Neural cell (in vitro differentiated cells): ENCODE data around the gene BMP4. TPM values are rescaled to one million over a fixed set of nuclear protein-coding genes. Genes with fewer than 3 reads are reported as not detected.

Experiments used
- H2AFZ ChIP-seq: fragments of 200-600, 300-800 bp; sonication (generic), shearing (Covaris generic); 2 replicates; pipeline ENCODE4 v1.6.0; 2014; ENCODE audit warnings: low read depth, mild to moderate bottlenecking, antibody characterized with exemption, low read length, moderate library complexity
- H3F3A ChIP-seq: fragments of 200-600 bp; shearing (Covaris generic); 2 replicates; pipeline ENCODE4 v1.6.1; 2016; ENCODE audit warnings: mild to moderate bottlenecking, moderate library complexity, mixed read lengths, antibody characterized with exemption, low read length; ENCODE audit not compliant: insufficient read depth, poor library complexity, severe bottlenecking
- H3K27ac ChIP-seq: fragments of 200-600, 300-800 bp; sonication (generic), shearing (Covaris generic); 2 replicates; pipeline ENCODE4 v1.5.1; 2014; ENCODE audit warnings: mild to moderate bottlenecking, low read length, moderate library complexity
- H3K27me3 ChIP-seq: fragments of 300-800, 200-600 bp; sonication (generic), shearing (Covaris generic); 2 replicates; pipeline ENCODE4 v1.6.0; 2014; ENCODE audit warnings: mild to moderate bottlenecking, low read depth, low read length, moderate library complexity; ENCODE audit not compliant: insufficient read depth
- H3K36me3 ChIP-seq: fragments of 300-800, 200-600 bp; sonication (generic), shearing (Covaris generic); 2 replicates; pipeline ENCODE4 v1.5.1; 2014; ENCODE audit warnings: mild to moderate bottlenecking, antibody characterized with exemption, low read length, moderate library complexity; ENCODE audit not compliant: insufficient read depth
- H3K4me2 ChIP-seq: fragments of 300-800, 200-600 bp; sonication (generic), shearing (Covaris generic); 2 replicates; pipeline ENCODE4 v1.6.0; 2014; ENCODE audit warnings: mild to moderate bottlenecking, low read length
- H3K4me3 ChIP-seq: fragments of 300-800, 200-600 bp; sonication (generic), shearing (Covaris generic); 2 replicates; pipeline ENCODE4 v1.5.1; 2014; ENCODE audit warnings: mild to moderate bottlenecking, low read length, moderate library complexity
- H3K79me2 ChIP-seq: fragments of 200-600 bp; shearing (Covaris generic); replicated peaks from 2 replicates; pipeline ENCODE4 v1.6.0; 2014; ENCODE audit warnings: mild to moderate bottlenecking, low read length, moderate library complexity; ENCODE audit not compliant: insufficient read depth
- H3K9ac ChIP-seq: fragments of 300-800, 200-600 bp; sonication (generic), shearing (Covaris generic); 2 replicates; pipeline ENCODE4 v1.6.1; 2016; ENCODE audit warnings: mild to moderate bottlenecking, low read length, mixed read lengths
- H3K9me2 ChIP-seq: fragments of 200-600 bp; shearing (Covaris generic); 2 replicates; pipeline ENCODE4 v1.6.1; 2016; ENCODE audit warnings: mild to moderate bottlenecking, low read length, mixed read lengths; ENCODE audit not compliant: insufficient read depth
- H3K9me3 ChIP-seq: fragments of 200-600, 300-800 bp; sonication (generic), shearing (Covaris generic); 2 replicates; pipeline ENCODE4 v1.6.1; 2016; ENCODE audit warnings: mild to moderate bottlenecking, mixed run types, low read length, moderate library complexity, mixed read lengths
- H4K20me1 ChIP-seq: fragments of 200-600 bp; shearing (Covaris generic); 2 replicates; pipeline ENCODE4 v1.6.1; 2016; ENCODE audit warnings: mild to moderate bottlenecking, mixed run types; ENCODE audit not compliant: insufficient read depth
- EZH2 ChIP-seq: fragments of 200-600, 300-800 bp; shearing (Covaris generic), sonication (generic); IDR thresholded peaks from 2 replicates; pipeline ENCODE4 v1.6.1; 2014; ENCODE audit warnings: antibody characterized with exemption, low read length, borderline replicate concordance, mild to moderate bottlenecking; ENCODE audit not compliant: insufficient read depth, poor library complexity, severe bottlenecking
- MXI1 ChIP-seq: fragments of 450-650 bp; conservative IDR thresholded peaks from 2 replicates; pipeline ENCODE4 v1.6.1; 2014; ENCODE audit warnings: antibody characterized with exemption, mild to moderate bottlenecking; ENCODE audit not compliant: poor library complexity, severe bottlenecking
- POLR2AphosphoS5 ChIP-seq: IDR thresholded peaks from 2 replicates; pipeline ENCODE4 v1.6.1; 2012
- RAD21 ChIP-seq: fragments of 450-650 bp; conservative IDR thresholded peaks from 2 replicates; pipeline ENCODE4 v1.6.1; 2014; ENCODE audit warnings: antibody characterized with exemption, mild to moderate bottlenecking, moderate library complexity
- REST ChIP-seq: IDR thresholded peaks from 2 replicates; pipeline ENCODE4 v1.6.1; 2012; ENCODE audit warnings: borderline replicate concordance
- TAF1 ChIP-seq: IDR thresholded peaks from 2 replicates; pipeline ENCODE4 v1.6.1; 2012; ENCODE audit warnings: low read depth
- polyA plus RNA-seq: library from polyadenylated mRNA; depleted of rRNA; stranded (reverse); fragments of >200 nt; gene quantifications from 2 replicates; pipeline ENCODE4 v1.2.3, GENCODE V29; 2014

Gene BMP4
- polyA plus RNA-seq, 1 donor from 2014 or later, result 2.5 TPM

- TF ChIP-seq MXI1, result no peak
Observed at GRCh38 chr14:53979747-53980642, 23.4 kb upstream of the BMP4 start (continued).

- no peak overlapping the region for H3K9ac ChIP-seq
- no peak overlapping the region for H3K27ac ChIP-seq
- no peaks in the 10 kb centered on the region for H3K79me2 ChIP-seq
- no peak overlapping the region for H2AFZ ChIP-seq
- TF ChIP-seq EZH2 (no peak), RAD21 (no peak)
- H3K9me3 ChIP-seq, result no peaks in the 10 kb centered on the region
- no peaks in the 10 kb centered on the region for H3K36me3 ChIP-seq
- no peak overlapping the region for H3K4me3 ChIP-seq
- H3K27me3 ChIP-seq, result no peaks in the 10 kb centered on the region
- no peaks in the 10 kb centered on the region for H3K9me2 ChIP-seq
- H3K4me2 ChIP-seq, result no peak overlapping the region
- H3F3A ChIP-seq, result no peaks in the 10 kb centered on the region
- no peaks in the 10 kb centered on the region for H4K20me1 ChIP-seq
Observed at GRCh38 chr14:53979113-53979681, 22.6 kb upstream of the BMP4 start.

- no peaks in the 10 kb centered on the region for H3F3A ChIP-seq
- H3K79me2 ChIP-seq, result no peaks in the 10 kb centered on the region
- no peak overlapping the region for H3K27ac ChIP-seq
- no peaks in the 10 kb centered on the region for H3K9me3 ChIP-seq
- no peaks in the 10 kb centered on the region for H3K36me3 ChIP-seq
- H3K27me3 ChIP-seq, result no peaks in the 10 kb centered on the region
- no peak overlapping the region for H3K4me2 ChIP-seq
- H4K20me1 ChIP-seq, result no peaks in the 10 kb centered on the region
- TF ChIP-seq RAD21, result no peak
- TF ChIP-seq REST, result no peak
- TF ChIP-seq POLR2AphosphoS5, result no peak
- TF ChIP-seq TAF1, result no peak
- H3K4me3 ChIP-seq, result no peak overlapping the region
- H3K9ac ChIP-seq, result no peak overlapping the region
- H3K9me2 ChIP-seq, result no peaks in the 10 kb centered on the region
- no peak overlapping the region for H2AFZ ChIP-seq
Observed at GRCh38 chr14:53978194-53978593, 21.6 kb upstream of the BMP4 start.

GRCh38 chr14:53975444-53975843 is 18.8 kb upstream of the BMP4 start:
- H3K27me3 ChIP-seq, result no peaks in the 10 kb centered on the region
- no peaks in the 10 kb centered on the region for H3K36me3 ChIP-seq
- no peaks in the 10 kb centered on the region for H4K20me1 ChIP-seq
- H3K4me2 ChIP-seq, result no peak overlapping the region
- H3K79me2 ChIP-seq, result no peaks in the 10 kb centered on the region
- H3K9me3 ChIP-seq, result no peaks in the 10 kb centered on the region
- no peak overlapping the region for H3K4me3 ChIP-seq
- no peak overlapping the region for H2AFZ ChIP-seq
- H3K27ac ChIP-seq, result no peak overlapping the region
- H3K9me2 ChIP-seq, result no peaks in the 10 kb centered on the region
- H3F3A ChIP-seq, result no peaks in the 10 kb centered on the region
- TF ChIP-seq POLR2AphosphoS5 (no peak), RAD21 (no peak), EZH2 (no peak), MXI1 (no peak), REST (no peak)
- no peak overlapping the region for H3K9ac ChIP-seq
